Endothelial cell of umbilical vein (primary cell): Measurements from ENCODE around the gene C2orf74. TPM values are rescaled to one million over a fixed set of nuclear protein-coding genes. Genes with fewer than 3 reads are reported as not detected.

ENCODE experiments used
- BruUV-seq: library from RNA; stranded (reverse); fragments of 400-500 nt; replicated peaks from 2 replicates; lab custom pipeline; 2021; lab: Mats Ljungman, UMichigan
- CTCF ChIA-PET: fragments of 300-600, 350-600 bp; sonication (Branson Sonifier 250); formaldehyde crosslinking; loops from one replicate; lab custom pipeline; 2021; ENCODE audit warnings: antibody characterized with exemption, inconsistent platforms; lab: Charles Lee
- POLR2A ChIA-PET: fragments of 300-600, 350-600 bp; sonication (Branson Sonifier 250); formaldehyde crosslinking; loops from one replicate; lab custom pipeline; 2021; ENCODE audit warnings: antibody characterized with exemption, inconsistent platforms; lab: Charles Lee
- DNase-seq: peaks from one replicate; pipeline ENCODE4 v3.0.0-alpha.2; 2011; ENCODE audit warnings: low read depth, low spot score
- FAIRE-seq: peaks from 2 replicates; lab custom pipeline; 2011; peaks lifted over from hg19 to GRCh38; lab: Jason Lieb, UNC
- H2AFZ ChIP-seq: 2 replicates; pipeline ENCODE4 v1.6.0; 2012; ENCODE audit warnings: low read depth, low read length, control low read depth, inconsistent platforms
- H3K27ac ChIP-seq: 2 replicates; pipeline ENCODE4 v1.5.1; 2011; ENCODE audit warnings: low read depth, mild to moderate bottlenecking, control low read depth, low read length, moderate library complexity; ENCODE audit not compliant: insufficient read depth
- H3K27me3 ChIP-seq, 2 experiments: 2 replicates each; pipeline versions ENCODE4 v1.6.0 to v1.6.1; 2011; ENCODE audit warnings: low read length in 2 of 2, mixed read lengths in 1 of 2; ENCODE audit not compliant: control insufficient read depth in 2 of 2, insufficient read depth in 2 of 2
- H3K36me3 ChIP-seq, 2 experiments: 2 replicates in 1 of 2; 3 replicates in 1 of 2; pipeline ENCODE4 v1.5.1; 2011; ENCODE audit warnings: low read length in 2 of 2, mild to moderate bottlenecking in 1 of 2, moderate library complexity in 1 of 2; ENCODE audit not compliant: control insufficient read depth in 2 of 2, insufficient read depth in 2 of 2; ENCODE audit errors: extremely low read depth in 1 of 2
- H3K4me1 ChIP-seq: 3 replicates; pipeline ENCODE4 v1.5.1; 2011; ENCODE audit warnings: mild to moderate bottlenecking, low read length; ENCODE audit not compliant: control insufficient read depth, insufficient read depth; ENCODE audit errors: extremely low read depth
- H3K4me2 ChIP-seq: 2 replicates; pipeline ENCODE4 v1.6.1; 2011; ENCODE audit warnings: low read length, control low read depth, mixed read lengths; ENCODE audit not compliant: insufficient read depth
- H3K4me3 ChIP-seq, 3 experiments: fragments of 200-600 bp in 1 of 3; sonication (generic), shearing (Covaris generic) in 1 of 3; replicated peaks in 1 of 3; 2 replicates each; pipeline ENCODE4 v1.5.1; 2011 to 2016; ENCODE audit warnings: control low read depth in 3 of 3, low read length in 3 of 3, mild to moderate bottlenecking in 2 of 3, inconsistent platforms in 1 of 3, low read depth in 1 of 3, moderate library complexity in 1 of 3; ENCODE audit not compliant: insufficient read depth in 1 of 3
- H3K79me2 ChIP-seq: 2 replicates; pipeline ENCODE4 v1.6.0; 2012; ENCODE audit warnings: low read length, inconsistent platforms; ENCODE audit not compliant: control insufficient read depth, insufficient read depth
- H3K9ac ChIP-seq: replicated peaks from 2 replicates; pipeline ENCODE3; 2011; ENCODE audit warnings: low read length, control low read depth; ENCODE audit not compliant: insufficient read depth; ENCODE audit errors: extremely low read depth
- H3K9me1 ChIP-seq: replicated peaks from 3 replicates; pipeline ENCODE4 v1.6.0; 2011; ENCODE audit warnings: mild to moderate bottlenecking, low read length; ENCODE audit not compliant: control insufficient read depth, insufficient read depth; ENCODE audit errors: extremely low read depth
- H3K9me3 ChIP-seq: replicated peaks from 2 replicates; pipeline ENCODE4 v1.5.1; 2012; ENCODE audit warnings: low read length, inconsistent platforms; ENCODE audit not compliant: control insufficient read depth, insufficient read depth
- H4K20me1 ChIP-seq: replicated peaks from 2 replicates; pipeline ENCODE3; 2011; ENCODE audit warnings: mild to moderate bottlenecking, low read length; ENCODE audit not compliant: control insufficient read depth, insufficient read depth; ENCODE audit errors: extremely low read depth
- CTCF ChIP-seq, 2 donors: IDR thresholded peaks; 1 replicate in 1 of 2; 2 replicates in 1 of 2; pipeline ENCODE4 v1.5.1; 2011; ENCODE audit warnings: low read length in 2 of 2, mild to moderate bottlenecking in 2 of 2, moderate library complexity in 2 of 2, control low read depth in 1 of 2, inconsistent platforms in 1 of 2, low read depth in 1 of 2; ENCODE audit not compliant: insufficient read depth in 1 of 2; ENCODE audit errors: extremely low read depth in 1 of 2
- EZH2 ChIP-seq: IDR thresholded peaks from 2 replicates; pipeline ENCODE4 v1.6.1; 2012; ENCODE audit warnings: borderline replicate concordance, low read depth, mild to moderate bottlenecking, moderate library complexity, low read length, inconsistent platforms; ENCODE audit not compliant: severe bottlenecking
- FOS ChIP-seq: IDR thresholded peaks from 2 replicates; pipeline ENCODE4 v1.6.1; 2011; ENCODE audit warnings: mild to moderate bottlenecking, low read length, moderate library complexity, borderline replicate concordance; ENCODE audit not compliant: insufficient read depth
- GATA2 ChIP-seq: IDR thresholded peaks from 2 replicates; pipeline ENCODE4 v1.7.0; 2011; ENCODE audit warnings: low read depth, mild to moderate bottlenecking, moderate library complexity, mixed read lengths, low read length; ENCODE audit not compliant: insufficient read length, insufficient read depth
- JUN ChIP-seq: IDR thresholded peaks from 2 replicates; pipeline ENCODE4 v1.6.1; 2011; ENCODE audit warnings: borderline replicate concordance, low read depth; ENCODE audit not compliant: insufficient read length, insufficient read depth
- MYC ChIP-seq: IDR thresholded peaks from one replicate; pipeline ENCODE4 v1.6.1; 2011; ENCODE audit warnings: mild to moderate bottlenecking, low read depth, low read length
- POLR2A ChIP-seq: IDR thresholded peaks from 2 replicates; pipeline ENCODE4 v1.6.1; 2012; ENCODE audit warnings: low read depth, mild to moderate bottlenecking, control low read depth, low read length
- POLR2AphosphoS5 ChIP-seq: IDR thresholded peaks from 2 replicates; pipeline ENCODE4 v1.6.1; 2012; ENCODE audit warnings: low read depth, mild to moderate bottlenecking, control low read depth, low read length, moderate library complexity; ENCODE audit not compliant: insufficient read depth
- dilution Hi-C: fragments of 300-500 bp; cut with MboI; formaldehyde crosslinking; loops from one replicate; pipeline ENCODE4 v1.15.0; 2019; ENCODE audit warnings: low sequenced_read_pairs; ENCODE audit not compliant: extremely low pct_ligation_motif_present
- intact Hi-C: fragments of 100-400 bp; cut with micrococcal nuclease; formaldehyde crosslinking; loops from one replicate; pipeline ENCODE4 v1.10.0; 2022
- polyA plus RNA-seq, 4 experiments: library from polyadenylated mRNA; depleted of rRNA in 3 of 4; stranded (reverse) in 3 of 4; unstranded in 1 of 4; fragments of >200 nt; gene quantifications; 2 replicates each; pipeline versions ENCODE4 v1.2.1 to v1.2.3, GENCODE V29; 2011 to 2012; ENCODE audit warnings: missing spikeins in 1 of 4
- total RNA-seq: library from RNA; stranded (reverse); gene quantifications from 2 replicates; pipeline ENCODE4 v1.2.3, GENCODE V29; 2021
- TF ChIP-seq, protein P1 (sequence below): IDR thresholded peaks from 2 replicates; pipeline ENCODE4 v1.6.1; 2011; ENCODE audit not compliant: insufficient read depth, insufficient read length

Gene C2orf74
- total and polyA plus RNA-seq, 2 donors (not counting 3 experiments of a cell fraction or from before 2014, with no cell fraction given), result 4.1 to 5.6 TPM

GRCh38 chr2:61180686-61181085 lies 18.7 kb downstream of the C2orf74 start:
- Histone ChIP-seq H3K9ac (no peak overlapping the region), H4K20me1 (no peaks in the 10 kb centered on the region), H3K4me3 (no peak overlapping the region), H3K27me3 (no peaks in the 10 kb centered on the region), H3K79me2 (peaks cover 21% of the 10 kb centered on the region), H3K4me2 (no peak overlapping the region), H3K36me3 (peaks cover 19 to 20% of the 10 kb centered on the region in 2 experiments), H3K9me3 (no peaks in the 10 kb centered on the region), H3K9me1 (no peaks in the 10 kb centered on the region), H3K27ac (no peak overlapping the region), H2AFZ (no peak overlapping the region), H3K4me1 (peaks cover 32% of the 10 kb centered on the region)
- BruUV-seq, result no TSS peak
- TF ChIP-seq EZH2, result no peak
- TF ChIP-seq CTCF (IDR thresholded peaks at IDR 0.05; ENCODE audit: extremely low read depth in 1 of 2, insufficient read depth in 1 of 2, low read depth in 1 of 2, low read length in 2 of 2), result no peak
- TF ChIP-seq GATA2, result no peak
- TF ChIP-seq FOS, result no peak
- TF ChIP-seq JUN, result no peak
- TF ChIP-seq, protein P1, sequence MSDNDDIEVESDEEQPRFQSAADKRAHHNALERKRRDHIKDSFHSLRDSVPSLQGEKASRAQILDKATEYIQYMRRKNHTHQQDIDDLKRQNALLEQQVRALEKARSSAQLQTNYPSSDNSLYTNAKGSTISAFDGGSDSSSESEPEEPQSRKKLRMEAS, result no peak
- no peak for TF ChIP-seq MYC
- TF ChIP-seq POLR2AphosphoS5, result no peak
- TF ChIP-seq POLR2A, result no peak
- CTCF ChIA-PET, result interaction anchor here (1.2 kb wide), 1 partner anchor 45 kb away, joined by 4 read pairs; no protein-coding TSS in a partner anchor
- POLR2A ChIA-PET, result no interaction called here
- DNase-seq (no peak), FAIRE-seq (no peak)
- dilution Hi-C loops, result no loop called here
- intact Hi-C loops, result no loop called here
